HG03432 (cell line): ENCODE data around the gene PPP1R16B.

ENCODE experiments used
- ATAC-seq: cut with Tn5 transposase; IDR thresholded peaks from one replicate; pipeline ENCODE4 v1.9.1; 2021; ENCODE audit warnings: mild to moderate bottlenecking, moderate library complexity; ENCODE audit not compliant: unreplicated experiment

PPP1R16B gene

DNA sequence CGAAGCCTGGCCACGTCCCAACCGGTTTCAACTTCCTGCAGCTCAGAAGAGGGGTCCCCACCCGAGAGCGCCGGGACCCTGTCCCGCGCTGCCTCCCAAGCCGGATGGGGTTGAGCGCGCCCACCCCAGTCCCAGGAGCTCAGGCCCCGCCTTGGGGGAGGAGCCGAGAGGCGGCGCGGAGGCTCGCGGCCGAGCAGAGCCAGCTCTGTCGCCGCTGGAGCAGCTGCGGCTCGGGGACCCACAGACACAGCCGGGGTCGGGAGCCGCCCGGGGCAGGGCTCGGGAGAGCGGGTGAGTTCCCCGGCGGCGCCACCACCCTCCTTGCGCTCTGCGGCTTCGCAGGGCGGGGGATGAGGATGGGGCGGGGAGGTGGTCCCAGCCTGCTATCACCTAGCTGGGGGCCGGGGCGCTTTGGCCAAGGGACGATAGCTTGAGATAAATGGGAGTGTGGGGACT is at the start of gene PPP1R16B:
Gene PPP1R16B, plus strand, starts transcription at position 196 of the 456 bp plus-strand sequence. CDS start 30,229 bp downstream, outside the sequence.
- ATAC-seq: peak; percentile 68

- no peak for ATAC-seq
These were observed 48.2 kb upstream of the PPP1R16B start for GRCh38 chr20:38757145-38757775.

GRCh38 chr20:38759106-38759505 is 46.4 kb upstream of the PPP1R16B start:
- no peak for ATAC-seq

- ATAC-seq: no peak
These were observed 44.5 kb upstream of the PPP1R16B start for GRCh38 chr20:38760978-38761377.

GRCh38 chr20:38762174-38762573 is 43.3 kb upstream of the PPP1R16B start:
- no peak for ATAC-seq

- no peak for ATAC-seq
These were observed 41.9 kb upstream of the PPP1R16B start for GRCh38 chr20:38763616-38764015.

- ATAC-seq: no peak
These were observed 40.8 kb upstream of the PPP1R16B start for GRCh38 chr20:38764567-38765318.

DNA sequence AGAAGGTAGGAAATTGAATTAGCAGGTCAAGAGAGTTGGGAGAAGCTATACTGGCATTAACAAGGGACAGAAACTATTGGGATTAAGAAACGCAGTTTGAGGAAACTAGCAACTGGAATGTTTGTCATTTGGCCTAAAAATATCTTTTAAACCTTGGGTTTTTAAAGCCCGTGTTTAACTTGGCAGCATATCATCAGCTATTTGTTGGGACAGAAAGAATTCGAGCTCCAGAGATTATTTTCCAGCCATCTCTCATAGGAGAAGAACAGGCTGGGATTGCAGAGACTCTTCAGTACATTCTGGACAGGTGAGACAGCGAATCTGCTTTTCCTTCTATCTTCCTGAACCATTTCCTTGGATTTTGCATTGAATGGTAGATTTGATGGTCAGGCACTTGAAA is 39.4 kb upstream of the PPP1R16B start:
- ATAC-seq: no peak

- no peak for ATAC-seq
These were observed 35.9 kb upstream of the PPP1R16B start for GRCh38 chr20:38769376-38770295.

GRCh38 chr20:38770546-38770945 is 35.0 kb upstream of the PPP1R16B start:
- ATAC-seq: no peak

- no peak for ATAC-seq
These were observed 34.5 kb upstream of the PPP1R16B start for GRCh38 chr20:38770970-38771369.

GRCh38 chr20:38771621-38772020 is 33.9 kb upstream of the PPP1R16B start:
- ATAC-seq: no peak

- ATAC-seq: no peak
These were observed 31.3 kb upstream of the PPP1R16B start for GRCh38 chr20:38774167-38774566.

DNA sequence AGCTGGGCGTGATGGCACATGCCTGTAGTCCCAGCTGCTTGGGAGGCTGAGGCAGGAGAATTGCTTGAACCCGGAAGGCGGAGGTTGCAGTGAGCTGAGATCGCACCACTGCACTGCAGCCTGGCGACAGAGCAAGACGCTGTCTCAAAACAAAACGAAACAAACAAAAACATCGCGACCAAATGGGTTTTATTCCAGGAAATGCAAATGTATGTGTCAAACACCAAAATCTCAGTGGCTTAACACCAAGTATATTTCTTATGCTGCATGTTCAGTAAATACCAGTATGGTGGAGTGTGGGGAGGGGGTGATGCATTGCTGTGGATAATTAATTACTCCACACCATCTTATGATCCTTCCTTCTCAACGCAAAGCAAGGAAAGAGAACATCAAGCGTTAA is 29.1 kb upstream of the PPP1R16B start:
- ATAC-seq: no peak

DNA sequence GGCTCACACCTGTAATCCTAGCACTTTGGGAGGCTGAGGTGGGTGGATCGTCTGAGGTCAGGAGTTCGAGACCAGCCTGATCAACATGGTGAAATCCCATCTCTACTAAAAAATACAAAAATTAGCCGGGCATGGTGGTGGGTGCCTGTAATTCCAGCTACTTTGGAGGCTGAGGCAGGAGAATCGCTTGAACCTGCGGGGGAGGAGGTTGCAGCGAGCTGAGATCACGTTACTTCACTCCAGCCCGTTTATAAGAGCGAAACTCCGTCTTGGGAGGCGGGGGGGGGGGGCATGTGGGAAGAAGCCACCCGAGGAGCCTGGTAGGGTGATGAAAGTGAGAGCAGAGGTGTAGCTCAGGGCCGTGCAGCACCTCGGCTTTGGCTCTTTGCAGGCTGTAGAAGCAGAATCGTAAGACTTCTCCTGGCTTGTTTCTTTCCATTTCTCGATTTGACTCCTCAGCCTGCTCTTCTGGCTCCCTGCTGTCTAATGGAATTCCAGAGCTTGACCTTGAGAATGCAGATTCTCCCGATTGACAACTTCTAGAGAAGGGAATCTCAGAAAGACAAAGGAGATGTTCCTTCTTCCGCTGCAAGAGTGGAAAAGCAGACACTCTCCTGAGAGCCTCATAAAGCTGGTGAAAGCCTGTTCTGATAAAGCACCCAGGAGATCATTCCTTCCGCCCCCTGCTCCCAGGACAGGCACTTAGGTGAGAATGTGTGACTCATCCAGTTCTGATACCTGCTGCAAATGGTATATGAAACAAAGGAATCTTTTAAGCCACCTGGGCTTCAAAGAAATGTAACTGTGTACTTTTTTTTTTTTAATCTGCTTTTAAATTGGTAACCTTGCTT is 26.0 kb upstream of the PPP1R16B start:
- no peak for ATAC-seq

DNA sequence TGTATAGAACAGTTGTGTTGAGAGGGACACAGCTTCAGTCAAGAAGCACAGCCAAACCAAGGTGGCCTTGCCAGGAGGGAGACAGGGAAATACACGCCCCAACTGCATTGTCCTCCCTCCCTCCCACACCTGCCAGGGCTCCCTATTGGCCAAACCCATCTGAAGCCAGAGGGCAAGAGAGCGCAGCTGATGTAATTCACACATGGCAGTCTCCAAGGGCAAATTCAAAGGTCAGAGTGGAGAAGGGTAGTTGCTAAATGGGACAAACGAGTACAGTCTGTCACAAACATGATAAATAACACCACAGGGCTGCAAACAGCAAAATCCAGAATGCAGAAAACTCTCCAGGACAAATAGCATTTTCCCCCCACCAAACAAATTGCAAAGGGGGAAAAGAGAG is 23.2 kb upstream of the PPP1R16B start:
- ATAC-seq: no peak

- no peak for ATAC-seq
These were observed 17.6 kb upstream of the PPP1R16B start for GRCh38 chr20:38787870-38788269.

DNA sequence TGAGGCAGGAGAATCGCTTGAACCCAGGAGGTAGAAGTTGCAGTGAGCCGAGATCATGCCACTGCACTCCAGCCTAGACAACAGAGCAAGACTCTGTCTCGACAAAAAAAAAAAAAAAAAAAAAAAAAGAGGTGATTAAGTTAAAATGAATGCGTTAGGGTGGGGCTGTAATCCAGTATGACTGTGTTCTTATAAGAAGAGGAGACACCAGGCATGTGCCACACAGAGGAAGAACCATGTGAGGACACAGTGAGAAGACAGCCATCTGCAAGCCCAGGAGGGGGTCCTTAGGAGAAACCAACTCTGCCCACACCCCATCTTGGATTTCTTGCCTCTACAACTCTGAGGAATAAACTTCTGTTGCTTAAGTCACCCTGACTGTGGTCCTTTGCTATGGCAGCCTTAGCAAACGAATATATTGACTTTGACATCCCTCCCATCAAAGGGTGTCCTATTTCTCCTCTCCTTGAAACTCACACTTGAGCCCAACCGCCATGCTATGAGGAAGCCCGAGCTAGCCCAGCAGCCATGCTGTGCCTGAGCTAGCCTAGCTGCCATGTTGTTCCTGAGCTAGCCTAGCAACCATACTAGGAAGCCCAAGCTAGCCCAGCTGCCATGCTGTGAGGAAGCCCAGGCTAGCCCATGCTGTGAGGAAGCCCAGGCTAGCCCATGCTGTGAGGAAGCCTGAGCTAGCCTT is 15.8 kb upstream of the PPP1R16B start:
- no peak for ATAC-seq

- ATAC-seq: no peak
These were observed 15.1 kb upstream of the PPP1R16B start for GRCh38 chr20:38790200-38791053.
